Muscle layer of duodenum (tissue), 2 donors: ENCODE measurements around the gene MRM2.

Experiments
- H3K27ac ChIP-seq: one replicate; pipeline ENCODE4 v1.7.0; 2013; ENCODE audit warnings: mild to moderate bottlenecking, low read length
- H3K27me3 ChIP-seq: one replicate; pipeline ENCODE4 v1.7.0; 2013; ENCODE audit warnings: low read depth, mild to moderate bottlenecking, control low read depth, low read length
- H3K36me3 ChIP-seq, 2 donors: one replicate each; pipeline ENCODE4 v1.7.0; 2013; ENCODE audit warnings: low read length in 2 of 2, control low read depth in 1 of 2, mild to moderate bottlenecking in 1 of 2; ENCODE audit not compliant: insufficient read depth in 2 of 2, control insufficient read depth in 1 of 2
- H3K4me1 ChIP-seq, 2 donors: one replicate each; pipeline ENCODE4 v1.7.0; 2013; ENCODE audit warnings: low read length in 2 of 2, mild to moderate bottlenecking in 2 of 2, control low read depth in 1 of 2, moderate library complexity in 1 of 2; ENCODE audit not compliant: insufficient read depth in 2 of 2, control insufficient read depth in 1 of 2
- H3K4me3 ChIP-seq, 2 donors: one replicate each; pipeline ENCODE4 v1.7.0; 2013; ENCODE audit warnings: low read length in 2 of 2, low read depth in 1 of 2, mild to moderate bottlenecking in 1 of 2
- H3K9me3 ChIP-seq, 2 donors: one replicate each; pipeline ENCODE4 v1.7.0; 2013; ENCODE audit warnings: low read length in 2 of 2, control low read depth in 1 of 2, mild to moderate bottlenecking in 1 of 2; ENCODE audit not compliant: control insufficient read depth in 1 of 2
- donor health status: healthy.

The MRM2 gene

GRCh38 chr7:2264158-2264557, 22.2 kb upstream of the MRM2 start:
- H3K36me3 ChIP-seq = peaks cover 0 to 34% of the 10 kb centered on the region in 2 donors
- H3K9me3 ChIP-seq = no peaks in the 10 kb centered on the region
- H3K27me3 ChIP-seq = no peaks in the 10 kb centered on the region
- H3K27ac ChIP-seq = no peak overlapping the region
- H3K4me3 ChIP-seq = no peak overlapping the region
- H3K4me1 ChIP-seq = no peaks in the 10 kb centered on the region

- Histone ChIP-seq H3K4me1 (no peaks in the 10 kb centered on the region), H3K36me3 (peaks cover 0 to 34% of the 10 kb centered on the region in 2 donors), H3K27ac (no peak overlapping the region), H3K4me3 (no peak overlapping the region), H3K9me3 (no peaks in the 10 kb centered on the region), H3K27me3 (no peaks in the 10 kb centered on the region)
Measured at GRCh38 chr7:2263176-2263575, 21.2 kb upstream of the MRM2 start.

GRCh38 chr7:2261611-2262010, 19.6 kb upstream of the MRM2 start:
- no peaks in the 10 kb centered on the region for H3K9me3 ChIP-seq
- no peak overlapping the region for H3K4me3 ChIP-seq
- H3K27ac ChIP-seq = no peak overlapping the region
- H3K27me3 ChIP-seq = no peaks in the 10 kb centered on the region
- peaks cover 0 to 45% of the 10 kb centered on the region in 2 donors for H3K36me3 ChIP-seq
- no peaks in the 10 kb centered on the region for H3K4me1 ChIP-seq

GRCh38 chr7:2260820-2261219, 18.8 kb upstream of the MRM2 start:
- Histone ChIP-seq H3K27ac (no peak overlapping the region), H3K4me1 (no peaks in the 10 kb centered on the region), H3K9me3 (no peaks in the 10 kb centered on the region), H3K27me3 (no peaks in the 10 kb centered on the region), H3K36me3 (peaks cover 0 to 53% of the 10 kb centered on the region in 2 donors), H3K4me3 (no peak overlapping the region)

- Histone ChIP-seq H3K4me3 (no peak overlapping the region), H3K4me1 (no peaks in the 10 kb centered on the region), H3K27ac (no peak overlapping the region), H3K9me3 (no peaks in the 10 kb centered on the region), H3K36me3 (peaks cover 0 to 60% of the 10 kb centered on the region in 2 donors), H3K27me3 (no peaks in the 10 kb centered on the region)
Measured at GRCh38 chr7:2259480-2259879, 17.5 kb upstream of the MRM2 start.

DNA sequence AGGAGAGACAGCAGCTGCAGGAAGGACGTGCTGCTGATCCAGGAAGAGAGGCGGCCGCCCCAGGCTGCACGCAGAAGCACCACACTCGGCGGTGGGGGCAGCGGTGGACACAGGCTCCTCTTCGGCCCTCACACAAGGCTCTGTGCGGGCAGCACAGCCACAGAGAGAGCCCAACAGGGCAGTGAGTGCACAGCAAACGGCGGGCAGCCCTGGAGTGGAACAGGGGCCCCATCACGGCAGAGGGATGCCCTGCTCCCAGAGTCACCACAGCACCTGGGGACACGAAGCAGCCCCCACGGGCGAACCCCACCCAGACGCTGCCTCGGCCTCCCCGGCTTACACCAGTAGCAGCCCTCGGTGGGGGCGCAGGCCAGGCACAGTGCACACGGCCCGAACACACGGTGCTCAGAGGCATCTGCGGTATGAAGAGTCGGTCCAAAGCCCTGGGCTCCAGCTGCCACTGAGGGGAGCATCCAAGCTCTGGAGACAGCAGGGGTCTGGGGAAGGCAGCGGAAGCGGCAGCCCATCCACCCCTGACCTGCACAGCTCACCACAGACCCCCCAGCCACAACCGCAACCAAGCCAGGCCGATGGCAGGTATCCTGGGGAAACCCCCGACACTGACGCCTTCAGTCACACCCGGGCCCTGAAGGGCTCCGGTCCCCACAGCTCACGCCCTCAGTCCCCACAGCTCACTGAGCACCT, 16.8 kb upstream of the MRM2 start:
- Histone ChIP-seq H3K27ac (no peak overlapping the region), H3K4me3 (no peak overlapping the region), H3K27me3 (no peaks in the 10 kb centered on the region), H3K36me3 (peaks cover 0 to 59% of the 10 kb centered on the region in 2 donors), H3K4me1 (no peaks in the 10 kb centered on the region), H3K9me3 (no peaks in the 10 kb centered on the region)

DNA sequence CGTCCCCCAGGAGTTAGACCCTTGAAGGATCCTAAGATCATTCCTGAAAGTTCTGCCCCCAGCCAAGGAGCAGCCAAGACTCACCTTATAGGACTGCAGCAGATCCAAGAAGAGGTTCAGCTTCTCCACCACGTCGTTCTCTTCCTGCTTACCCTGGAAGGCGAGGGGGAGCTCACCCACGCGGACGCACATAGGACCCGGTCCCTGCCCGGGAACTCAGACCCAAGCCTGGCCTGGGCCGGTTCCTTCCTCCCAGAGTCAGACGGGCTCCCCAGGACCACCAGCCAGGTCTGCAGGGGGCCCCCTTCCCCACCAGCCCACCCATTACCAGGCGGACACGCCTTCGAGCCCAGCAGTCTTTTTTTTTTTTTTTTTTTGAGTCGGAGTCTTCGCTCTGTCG, 15.6 kb upstream of the MRM2 start:
- no peak overlapping the region for H3K4me3 ChIP-seq
- H3K27me3 ChIP-seq = no peaks in the 10 kb centered on the region
- peaks cover 0 to 54% of the 10 kb centered on the region in 2 donors for H3K36me3 ChIP-seq
- H3K27ac ChIP-seq = no peak overlapping the region
- H3K4me1 ChIP-seq = no peaks in the 10 kb centered on the region
- no peaks in the 10 kb centered on the region for H3K9me3 ChIP-seq

GRCh38 chr7:2257046-2257551, 15.1 kb upstream of the MRM2 start:
- Histone ChIP-seq H3K27ac (no peak overlapping the region), H3K4me1 (no peaks in the 10 kb centered on the region), H3K9me3 (no peaks in the 10 kb centered on the region), H3K4me3 (no peak overlapping the region), H3K36me3 (peaks cover 0 to 49% of the 10 kb centered on the region in 2 donors), H3K27me3 (no peaks in the 10 kb centered on the region)

DNA sequence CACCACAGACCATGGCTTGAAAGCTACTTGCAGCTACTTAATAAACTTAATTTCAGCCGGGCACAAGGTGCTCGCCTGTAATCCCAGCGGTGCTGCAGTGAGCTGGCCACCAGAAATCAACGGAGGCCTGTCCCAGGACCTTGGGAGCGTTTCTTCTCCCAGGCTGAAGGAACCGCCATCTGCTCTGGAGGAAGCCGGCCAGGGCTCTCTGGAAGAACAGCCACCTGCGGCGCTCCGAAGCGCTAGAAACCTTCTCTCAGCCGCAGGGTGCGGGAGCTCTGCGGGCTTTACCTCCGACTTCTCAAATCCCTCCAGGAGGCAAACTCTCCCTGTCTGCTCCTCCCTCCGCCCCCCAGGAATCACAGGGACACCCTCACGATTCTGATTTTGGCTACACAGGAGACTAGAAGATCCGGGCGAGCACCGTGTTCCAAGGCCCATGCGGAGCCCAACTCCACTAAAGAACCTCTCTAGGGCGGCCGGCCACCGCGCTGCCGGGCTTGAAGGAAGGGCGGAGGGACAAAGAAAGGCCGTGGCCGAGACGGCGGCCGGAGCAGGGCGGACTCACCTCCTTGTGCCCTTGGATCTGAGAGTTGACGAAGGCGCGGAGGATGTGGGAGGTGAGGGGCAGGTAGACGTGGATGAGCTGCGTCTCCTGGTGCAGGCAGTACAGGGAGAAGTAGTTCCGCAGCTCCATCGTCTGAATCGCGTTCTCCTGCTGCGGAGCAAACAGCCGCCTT, 14.5 kb upstream of the MRM2 start:
- Histone ChIP-seq H3K36me3 (peaks cover 0 to 45% of the 10 kb centered on the region in 2 donors), H3K27me3 (no peaks in the 10 kb centered on the region), H3K27ac (no peak overlapping the region), H3K4me1 (no peaks in the 10 kb centered on the region), H3K9me3 (no peaks in the 10 kb centered on the region), H3K4me3 (no peak overlapping the region)

GRCh38 chr7:2255145-2256139, 13.4 kb upstream of the MRM2 start:
- Histone ChIP-seq H3K4me3 (no peak overlapping the region), H3K36me3 (peaks cover 0 to 48% of the 10 kb centered on the region in 2 donors), H3K27me3 (no peaks in the 10 kb centered on the region)

More at GRCh38 chr7:2255145-2256139, 13.4 kb upstream of the MRM2 start:
- H3K27ac ChIP-seq = no peak overlapping the region
- no peaks in the 10 kb centered on the region for H3K9me3 ChIP-seq
- H3K4me1 ChIP-seq = no peaks in the 10 kb centered on the region
